ENCODE data around the gene UBE2E2. TPM values are rescaled to one million over a fixed set of nuclear protein-coding genes. Genes with fewer than 3 reads are reported as not detected.

The UBE2E2 gene
- total RNA-seq, 2 experiments from 2014 or later = 14.1 to 20.2 TPM

GRCh38 chr3:23497156-23497555 is 294.0 kb downstream of the UBE2E2 start:
- ChIA-PET POLR2A (no interaction called here), CTCF (no interaction called here)
- Histone ChIP-seq H3K27ac (ENCODE audit: low read depth in 1 of 2, low read length in 2 of 2) (no peak overlapping the region), H3K36me3 (ENCODE audit: insufficient read depth, low read length) (no peaks in the 10 kb centered on the region), H3K9me3 (ENCODE audit: control insufficient read depth in 1 of 2, insufficient read depth in 1 of 2, low read length in 2 of 2) (no peaks in the 10 kb centered on the region), H3K4me1 (ENCODE audit: insufficient read depth, low read length) (no peaks in the 10 kb centered on the region), H3K4me3 (ENCODE audit: low read length) (no peak overlapping the region), H3K27me3 (ENCODE audit: control insufficient read depth in 1 of 2, insufficient read depth in 2 of 2, low read length in 2 of 2) (no peaks in the 10 kb centered on the region)
- no peak for TF ChIP-seq CTCF (IDR thresholded peaks at IDR 0.05)
- H3K4me1 Mint-ChIP-seq (ENCODE audit: low read depth) = no peaks in the 10 kb centered on the region
- peaks cover 4% of the 10 kb centered on the region for H3K36me3 Mint-ChIP-seq (ENCODE audit: low read depth)
- DNase-seq = no peak
- no peak for ATAC-seq (ENCODE audit: poor library complexity)
- H3K9me3 Mint-ChIP-seq = no peaks in the 10 kb centered on the region
- intact Hi-C loops (cut with DNase I, micrococcal nuclease) = no loop called here
- no peaks in the 10 kb centered on the region for H3K27me3 Mint-ChIP-seq
- H3K27ac Mint-ChIP-seq = no peak overlapping the region
- H3K4me3 Mint-ChIP-seq = no peak overlapping the region

- DNase-seq (no peak), ATAC-seq (ENCODE audit: poor library complexity) (no peak)
- POLR2A ChIA-PET = no interaction called here
- CTCF ChIA-PET = no interaction called here
- Histone ChIP-seq H3K9me3 (ENCODE audit: control insufficient read depth in 1 of 2, insufficient read depth in 1 of 2, low read length in 2 of 2) (no peaks in the 10 kb centered on the region), H3K36me3 (ENCODE audit: insufficient read depth, low read length) (no peaks in the 10 kb centered on the region), H3K27ac (ENCODE audit: low read depth in 1 of 2, low read length in 2 of 2) (no peak overlapping the region), H3K4me3 (ENCODE audit: low read length) (no peak overlapping the region), H3K4me1 (ENCODE audit: insufficient read depth, low read length) (no peaks in the 10 kb centered on the region), H3K27me3 (ENCODE audit: control insufficient read depth in 1 of 2, insufficient read depth in 2 of 2, low read length in 2 of 2) (no peaks in the 10 kb centered on the region)
- no peak for TF ChIP-seq CTCF (IDR thresholded peaks at IDR 0.05)
- H3K4me3 Mint-ChIP-seq = no peak overlapping the region
- no peak overlapping the region for H3K27ac Mint-ChIP-seq
- H3K27me3 Mint-ChIP-seq = no peaks in the 10 kb centered on the region
- no peaks in the 10 kb centered on the region for H3K4me1 Mint-ChIP-seq (ENCODE audit: low read depth)
- H3K36me3 Mint-ChIP-seq (ENCODE audit: low read depth) = peaks cover 4% of the 10 kb centered on the region
- no peaks in the 10 kb centered on the region for H3K9me3 Mint-ChIP-seq
- intact Hi-C loops (cut with DNase I, micrococcal nuclease) = no loop called here
These were observed 298.2 kb downstream of the UBE2E2 start for GRCh38 chr3:23501201-23501802.

GRCh38 chr3:23508464-23508863 is 305.3 kb downstream of the UBE2E2 start:
- DNase-seq (no peak), ATAC-seq (ENCODE audit: poor library complexity) (no peak)
- Histone ChIP-seq H3K4me3 (ENCODE audit: low read length) (no peak overlapping the region), H3K9me3 (ENCODE audit: control insufficient read depth in 1 of 2, insufficient read depth in 1 of 2, low read length in 2 of 2) (peaks cover 0 to 3% of the 10 kb centered on the region in 2 experiments), H3K27ac (ENCODE audit: low read depth in 1 of 2, low read length in 2 of 2) (no peak overlapping the region), H3K4me1 (ENCODE audit: insufficient read depth, low read length) (no peaks in the 10 kb centered on the region), H3K36me3 (ENCODE audit: insufficient read depth, low read length) (no peaks in the 10 kb centered on the region), H3K27me3 (ENCODE audit: control insufficient read depth in 1 of 2, insufficient read depth in 2 of 2, low read length in 2 of 2) (no peaks in the 10 kb centered on the region)
- POLR2A ChIA-PET = no interaction called here
- Mint-ChIP-seq H3K27me3 (no peaks in the 10 kb centered on the region), H3K4me1 (ENCODE audit: low read depth) (no peaks in the 10 kb centered on the region), H3K4me3 (no peak overlapping the region), H3K9me3 (no peaks in the 10 kb centered on the region), H3K36me3 (ENCODE audit: low read depth) (no peaks in the 10 kb centered on the region), H3K27ac (no peak overlapping the region)
- CTCF ChIA-PET = no interaction called here
- intact Hi-C loops (cut with DNase I, micrococcal nuclease) = no loop called here
- TF ChIP-seq CTCF (IDR thresholded peaks at IDR 0.05) = no peak

Measured in CD4-positive, alpha-beta T cell (primary cell).